GM23338 (cell line): ENCODE results near the gene THUMPD3. TPM values are rescaled to one million over a fixed set of nuclear protein-coding genes. Genes with fewer than 3 reads are reported as not detected.

Source experiments
- ATAC-seq: fragments of 200-7000 bp; cut with Tn5 transposase; 3 replicates; pipeline ENCODE4 v1.9.1; 2020
- DNase-seq: peaks from one replicate; pipeline ENCODE4 v3.0.0-alpha.2; 2015; ENCODE audit warnings: low spot score
- H2AFZ ChIP-seq: fragments of 200-600 bp; sonication (generic); 2 replicates; pipeline ENCODE4 v1.8.0; 2016; ENCODE audit warnings: antibody characterized with exemption, mild to moderate bottlenecking, moderate library complexity
- H3F3A ChIP-seq: fragments of 200-600 bp; sonication (generic); replicated peaks from 2 replicates; pipeline ENCODE4 v1.8.0; 2017; ENCODE audit warnings: antibody characterized with exemption, mixed run types, low read depth
- H3K27ac ChIP-seq: fragments of 200-600 bp; sonication (generic); 2 replicates; pipeline ENCODE4 v1.6.1; 2016; ENCODE audit warnings: low read depth
- H3K27me3 ChIP-seq: fragments of 200-600 bp; sonication (generic); 2 replicates; pipeline ENCODE4 v1.8.0; 2016; ENCODE audit warnings: mild to moderate bottlenecking, mixed run types, moderate library complexity; ENCODE audit not compliant: insufficient read depth
- H3K36me3 ChIP-seq: fragments of 200-600 bp; sonication (generic); 2 replicates; pipeline ENCODE4 v1.8.0; 2016; ENCODE audit warnings: mild to moderate bottlenecking; ENCODE audit not compliant: insufficient read depth
- H3K4me1 ChIP-seq: fragments of 200-600 bp; sonication (generic); 2 replicates; pipeline ENCODE4 v1.8.0; 2016; ENCODE audit warnings: mild to moderate bottlenecking, moderate library complexity; ENCODE audit not compliant: insufficient read depth
- H3K4me2 ChIP-seq: fragments of 200-600 bp; sonication (generic); 2 replicates; pipeline ENCODE4 v1.7.1; 2017; ENCODE audit warnings: mixed run types
- H3K4me3 ChIP-seq: fragments of 200-600 bp; sonication (generic); 2 replicates; pipeline ENCODE4 v1.6.1; 2016; ENCODE audit warnings: mixed run types
- H3K79me2 ChIP-seq: fragments of 200-600 bp; sonication (generic); replicated peaks from 2 replicates; pipeline ENCODE4 v1.8.0; 2017; ENCODE audit warnings: mild to moderate bottlenecking; ENCODE audit not compliant: insufficient read depth
- H3K9me2 ChIP-seq: fragments of 200-600 bp; sonication (generic); 2 replicates; pipeline ENCODE4 v1.8.0; 2017; ENCODE audit not compliant: insufficient read depth
- H4K20me1 ChIP-seq: fragments of 200-600 bp; sonication (generic); replicated peaks from 2 replicates; pipeline ENCODE4 v1.8.0; 2017; ENCODE audit warnings: mild to moderate bottlenecking; ENCODE audit not compliant: insufficient read depth
- H3K27ac Mint-ChIP-seq: 2 replicates; pipeline ENCODE4 v1.8.0; 2020; ENCODE audit warnings: inconsistent platforms, mild to moderate bottlenecking, moderate library complexity, mixed read lengths
- H3K27me3 Mint-ChIP-seq: 3 replicates; pipeline ENCODE4 v1.8.0; 2022; ENCODE audit warnings: low read depth, mild to moderate bottlenecking, moderate library complexity, mixed read lengths, inconsistent platforms; ENCODE audit not compliant: insufficient read depth, poor library complexity
- H3K36me3 Mint-ChIP-seq: 3 replicates; pipeline ENCODE4 v1.8.0; 2021; ENCODE audit warnings: low read depth, mild to moderate bottlenecking, inconsistent platforms, moderate library complexity, mixed read lengths
- H3K4me1 Mint-ChIP-seq: 3 replicates; pipeline ENCODE4 v1.8.0; 2020; ENCODE audit warnings: mild to moderate bottlenecking, inconsistent platforms, mixed read lengths
- H3K4me3 Mint-ChIP-seq: 3 replicates; pipeline ENCODE4 v1.8.0; 2021; ENCODE audit warnings: moderate library complexity, mild to moderate bottlenecking, inconsistent platforms, mixed read lengths
- H3K9me3 Mint-ChIP-seq: 3 replicates; pipeline ENCODE4 v1.8.0; 2020; ENCODE audit warnings: moderate library complexity, mild to moderate bottlenecking, inconsistent platforms, mixed read lengths
- CREB1 ChIP-seq: fragments of 250-450 bp; sonication (Bioruptor Pico); IDR thresholded peaks from 2 replicates; pipeline ENCODE4 v1.5.0; 2020; ENCODE audit warnings: low read depth, mild to moderate bottlenecking, moderate library complexity
- NANOG ChIP-seq: IDR thresholded peaks from 2 replicates; pipeline ENCODE4 v1.6.1; 2016; ENCODE audit warnings: antibody characterized with exemption, borderline replicate concordance
- STAT1 ChIP-seq: IDR thresholded peaks from one replicate; pipeline ENCODE4 v1.6.1; 2016; ENCODE audit warnings: antibody characterized with exemption; ENCODE audit not compliant: unreplicated experiment
- ZNF114 ChIP-seq: fragments of 250-450 bp; sonication (Bioruptor Pico); IDR thresholded peaks from 2 replicates; pipeline ENCODE4 v1.5.0; 2020; ENCODE audit warnings: mild to moderate bottlenecking, moderate library complexity
- ZNF331 ChIP-seq: fragments of 250-450 bp; sonication (Bioruptor Pico); IDR thresholded peaks from 2 replicates; pipeline ENCODE4 v1.5.0; 2020; ENCODE audit warnings: low read depth, mild to moderate bottlenecking, moderate library complexity
- ZNF462 ChIP-seq: fragments of 250-450 bp; sonication (Bioruptor Pico); IDR thresholded peaks from 2 replicates; pipeline ENCODE4 v1.5.0; 2020; ENCODE audit warnings: mild to moderate bottlenecking, moderate library complexity
- polyA plus RNA-seq: library from polyadenylated mRNA; unstranded; fragments of >200 nt; fragmentation: Nextera tagmentation; extraction: Ambion mirVana; gene quantifications from 2 replicates; pipeline ENCODE4 v1.2.1, GENCODE V29; 2016
- total RNA-seq: library from RNA; depleted of rRNA; stranded (reverse); fragments of >200 nt; shearing (Covaris generic); gene quantifications from 2 replicates; pipeline ENCODE4 v1.2.3, GENCODE V29; 2014
- TF ChIP-seq, protein P1 (sequence below): IDR thresholded peaks from 2 replicates; pipeline ENCODE4 v1.6.1; 2016; ENCODE audit warnings: antibody characterized with exemption
- TF ChIP-seq, protein P2 (sequence below), 2 experiments: fragments of 200-600 bp in 1 of 2; sonication (generic) in 1 of 2; conservative IDR thresholded peaks; 2 replicates each; pipeline versions ENCODE4 v1.5.1 to v1.6.1; 2016 to 2017; ENCODE audit warnings: antibody characterized with exemption in 2 of 2, low read depth in 2 of 2, mild to moderate bottlenecking in 2 of 2, moderate library complexity in 1 of 2

THUMPD3 gene
- total and polyA plus RNA-seq, 2 experiments from 2014 or later = 30.1 to 54.1 TPM

- peaks cover 5% of the 10 kb centered on the region; the same call in 1 of the 2 replicates for H3F3A ChIP-seq
- Mint-ChIP-seq H3K27ac (peak overlapping the region; percentile 98), H3K36me3 (peaks cover 42% of the 10 kb centered on the region), H3K27me3 (peaks cover 14% of the 10 kb centered on the region), H3K4me3 (peak overlapping the region; percentile 94), H3K4me1 (peaks cover 50% of the 10 kb centered on the region), H3K9me3 (no peaks in the 10 kb centered on the region; the same call in 2 of the 3 replicates)
- H3K36me3 ChIP-seq = peaks cover 11% of the 10 kb centered on the region; the same call in 1 of the 2 replicates
- peaks cover 52% of the 10 kb centered on the region for H3K4me1 ChIP-seq
- ATAC-seq (peak; percentile 2; the same call in 2 of the 3 replicates), DNase-seq (peak; percentile 80)
- H3K4me3 ChIP-seq = peak overlapping the region; percentile 88
- peak overlapping the region; percentile 98 for H3K27ac ChIP-seq
- H3K4me2 ChIP-seq = peak overlapping the region; percentile 90
- TF ChIP-seq, protein P1, sequence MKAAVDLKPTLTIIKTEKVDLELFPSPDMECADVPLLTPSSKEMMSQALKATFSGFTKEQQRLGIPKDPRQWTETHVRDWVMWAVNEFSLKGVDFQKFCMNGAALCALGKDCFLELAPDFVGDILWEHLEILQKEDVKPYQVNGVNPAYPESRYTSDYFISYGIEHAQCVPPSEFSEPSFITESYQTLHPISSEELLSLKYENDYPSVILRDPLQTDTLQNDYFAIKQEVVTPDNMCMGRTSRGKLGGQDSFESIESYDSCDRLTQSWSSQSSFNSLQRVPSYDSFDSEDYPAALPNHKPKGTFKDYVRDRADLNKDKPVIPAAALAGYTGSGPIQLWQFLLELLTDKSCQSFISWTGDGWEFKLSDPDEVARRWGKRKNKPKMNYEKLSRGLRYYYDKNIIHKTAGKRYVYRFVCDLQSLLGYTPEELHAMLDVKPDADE = no peak
- TF ChIP-seq CREB1 (CRISPR knock-in tag) = 0 out of 2 replicates have a peak, but pooled peaks have one; percentile 38
- no peaks in the 10 kb centered on the region for H3K27me3 ChIP-seq
- peaks cover 84% of the 10 kb centered on the region for H3K79me2 ChIP-seq
- no peak overlapping the region for H2AFZ ChIP-seq
- H4K20me1 ChIP-seq = peaks cover 50% of the 10 kb centered on the region
- no peaks in the 10 kb centered on the region for H3K9me2 ChIP-seq
Measured at GRCh38 chr3:9398700-9399336, 36.0 kb downstream of the THUMPD3 start.

GRCh38 chr3:9399337-9399703 lies 36.5 kb downstream of the THUMPD3 start:
- Mint-ChIP-seq H3K4me3 (peak overlapping the region; percentile 94), H3K9me3 (no peaks in the 10 kb centered on the region; the same call in 2 of the 3 replicates), H3K36me3 (peaks cover 37% of the 10 kb centered on the region), H3K27ac (peak overlapping the region; percentile 85), H3K27me3 (peaks cover 14% of the 10 kb centered on the region), H3K4me1 (peaks cover 47% of the 10 kb centered on the region)
- Histone ChIP-seq H3K27me3 (no peaks in the 10 kb centered on the region), H3K27ac (peak overlapping the region; percentile 98), H3K4me1 (peaks cover 56% of the 10 kb centered on the region), H3K79me2 (peaks cover 84% of the 10 kb centered on the region), H4K20me1 (peaks cover 45% of the 10 kb centered on the region), H3K4me2 (peak overlapping the region; percentile 90), H3F3A (peaks cover 5% of the 10 kb centered on the region; the same call in 1 of the 2 replicates), H3K36me3 (peaks cover 9% of the 10 kb centered on the region; the same call in 1 of the 2 replicates), H3K4me3 (peak overlapping the region; percentile 88), H3K9me2 (no peaks in the 10 kb centered on the region), H2AFZ (no peak overlapping the region)
- ATAC-seq (no peak), DNase-seq (no peak)
- TF ChIP-seq ZNF462 (CRISPR knock-in tag) (no peak), STAT1 (no peak), NANOG (no peak), ZNF114 (CRISPR knock-in tag) (no peak), CREB1 (CRISPR knock-in tag) (no peak), ZNF331 (no peak)
- TF ChIP-seq, protein P1 = no peak
- TF ChIP-seq, protein P2, sequence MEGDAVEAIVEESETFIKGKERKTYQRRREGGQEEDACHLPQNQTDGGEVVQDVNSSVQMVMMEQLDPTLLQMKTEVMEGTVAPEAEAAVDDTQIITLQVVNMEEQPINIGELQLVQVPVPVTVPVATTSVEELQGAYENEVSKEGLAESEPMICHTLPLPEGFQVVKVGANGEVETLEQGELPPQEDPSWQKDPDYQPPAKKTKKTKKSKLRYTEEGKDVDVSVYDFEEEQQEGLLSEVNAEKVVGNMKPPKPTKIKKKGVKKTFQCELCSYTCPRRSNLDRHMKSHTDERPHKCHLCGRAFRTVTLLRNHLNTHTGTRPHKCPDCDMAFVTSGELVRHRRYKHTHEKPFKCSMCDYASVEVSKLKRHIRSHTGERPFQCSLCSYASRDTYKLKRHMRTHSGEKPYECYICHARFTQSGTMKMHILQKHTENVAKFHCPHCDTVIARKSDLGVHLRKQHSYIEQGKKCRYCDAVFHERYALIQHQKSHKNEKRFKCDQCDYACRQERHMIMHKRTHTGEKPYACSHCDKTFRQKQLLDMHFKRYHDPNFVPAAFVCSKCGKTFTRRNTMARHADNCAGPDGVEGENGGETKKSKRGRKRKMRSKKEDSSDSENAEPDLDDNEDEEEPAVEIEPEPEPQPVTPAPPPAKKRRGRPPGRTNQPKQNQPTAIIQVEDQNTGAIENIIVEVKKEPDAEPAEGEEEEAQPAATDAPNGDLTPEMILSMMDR (conservative IDR thresholded peaks at IDR 0.05; ENCODE audit: low read depth in 2 of 2) = no peak
